Measurements from ENCODE around the gene FAM117A.

FAM117A gene

GRCh38 chr17:49763735-49764558, at the start of gene FAM117A:
Gene FAM117A (minus strand): TSS chr17:49764131. CDS start chr17:49764087, 44 bp downstream.
- DNase-seq (ENCODE audit: extremely low spot score, insufficient read length, low read depth), result peak; percentile 97
- peak; percentile 99 for FAIRE-seq

- FAIRE-seq (no peak), DNase-seq (ENCODE audit: extremely low spot score, insufficient read length, low read depth) (no peak)
Measured at GRCh38 chr17:49809056-49809455, 45.1 kb upstream of the FAM117A start.

- FAIRE-seq (no peak), DNase-seq (ENCODE audit: extremely low spot score, insufficient read length, low read depth) (no peak)
Measured at GRCh38 chr17:49798738-49799137, 34.8 kb upstream of the FAM117A start.

GRCh38 chr17:49798182-49798581, 34.3 kb upstream of the FAM117A start:
- DNase-seq (ENCODE audit: extremely low spot score, insufficient read length, low read depth) (no peak), FAIRE-seq (no peak)

- DNase-seq (ENCODE audit: extremely low spot score, insufficient read length, low read depth) (no peak), FAIRE-seq (no peak)
Measured at GRCh38 chr17:49795372-49795771, 31.4 kb upstream of the FAM117A start.

- DNase-seq (ENCODE audit: extremely low spot score, insufficient read length, low read depth) (no peak), FAIRE-seq (no peak)
Measured at GRCh38 chr17:49793309-49793708, 29.4 kb upstream of the FAM117A start.

- no peak for FAIRE-seq
- DNase-seq (ENCODE audit: extremely low spot score, insufficient read length, low read depth), result no peak
Measured at GRCh38 chr17:49789243-49789578, 25.3 kb upstream of the FAM117A start.

- DNase-seq (ENCODE audit: extremely low spot score, insufficient read length, low read depth) (peak; percentile 91), FAIRE-seq (peak; percentile 97)
Measured at GRCh38 chr17:49788478-49789242, 24.7 kb upstream of the FAM117A start, which contains the start of gene KAT7. Gene KAT7 (plus strand): TSS chr17:49788681. CDS start chr17:49788835, 154 bp downstream.

GRCh38 chr17:49787884-49788477, 24.1 kb upstream of the FAM117A start:
- DNase-seq (ENCODE audit: extremely low spot score, insufficient read length, low read depth) (no peak), FAIRE-seq (no peak)

- no peak for FAIRE-seq
- no peak for DNase-seq (ENCODE audit: extremely low spot score, insufficient read length, low read depth)
Measured at GRCh38 chr17:49784636-49785035, 20.7 kb upstream of the FAM117A start.

- FAIRE-seq (no peak), DNase-seq (ENCODE audit: extremely low spot score, insufficient read length, low read depth) (no peak)
Measured at GRCh38 chr17:49783791-49784190, 19.9 kb upstream of the FAM117A start.

- no peak for FAIRE-seq
Measured at GRCh38 chr17:49783071-49783715, 19.3 kb upstream of the FAM117A start.

GRCh38 chr17:49779739-49780231, 15.9 kb upstream of the FAM117A start:
- no peak for DNase-seq (ENCODE audit: extremely low spot score, insufficient read length, low read depth)
- peak; percentile 80 for FAIRE-seq

More at GRCh38 chr17:49783071-49783715, 19.3 kb upstream of the FAM117A start:
- DNase-seq (ENCODE audit: extremely low spot score, insufficient read length, low read depth), result no peak

GRCh38 chr17:49779156-49779738, 15.3 kb upstream of the FAM117A start:
- FAIRE-seq (no peak), DNase-seq (ENCODE audit: extremely low spot score, insufficient read length, low read depth) (no peak)

GRCh38 chr17:49777563-49777962, 13.6 kb upstream of the FAM117A start:
- FAIRE-seq, result no peak
- no peak for DNase-seq (ENCODE audit: extremely low spot score, insufficient read length, low read depth)

GRCh38 chr17:49776551-49777300, 12.8 kb upstream of the FAM117A start:
- no peak for DNase-seq (ENCODE audit: extremely low spot score, insufficient read length, low read depth)
- no peak for FAIRE-seq

- no peak for FAIRE-seq
- DNase-seq (ENCODE audit: extremely low spot score, insufficient read length, low read depth), result no peak
Measured at GRCh38 chr17:49775546-49776260, 11.8 kb upstream of the FAM117A start.

GRCh38 chr17:49766918-49767530, 3.1 kb upstream of the FAM117A start:
- DNase-seq (ENCODE audit: extremely low spot score, insufficient read length, low read depth) (no peak), FAIRE-seq (no peak)
